ENCODE data around the gene PRSS3.
"Not testable (repeated sequence)": the region's sequence is repeated elsewhere in the genome, so short reads cannot be mapped to it uniquely, and the experiment has no call there.

The PRSS3 gene

DNA sequence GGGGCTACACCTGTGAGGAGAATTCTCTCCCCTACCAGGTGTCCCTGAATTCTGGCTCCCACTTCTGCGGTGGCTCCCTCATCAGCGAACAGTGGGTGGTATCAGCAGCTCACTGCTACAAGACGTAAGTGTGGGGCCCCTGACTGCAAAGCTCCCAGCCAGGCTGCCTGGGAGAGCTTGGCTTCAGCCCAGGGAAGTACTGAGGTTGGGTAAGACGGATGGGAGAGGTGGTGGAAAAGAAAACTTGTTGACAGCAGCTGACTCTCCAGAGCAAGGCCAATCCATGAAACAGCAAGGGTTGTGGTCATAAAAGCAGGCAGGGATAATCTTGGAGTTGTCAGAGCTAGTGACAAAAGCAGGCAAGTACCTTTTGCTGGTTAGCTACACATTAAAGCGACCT is 1.3 kb downstream of the PRSS3 start:
- not testable (repeated sequence) for H3K27ac ChIP-seq (replicated peaks; ENCODE audit: low read length); H2BK15ac ChIP-seq (ENCODE audit: low read length); H3K9ac ChIP-seq (ENCODE audit: low read depth, low read length, poor library complexity); H2BK5ac ChIP-seq (ENCODE audit: low read length); H3K79me1 ChIP-seq (ENCODE audit: low read depth, low read length); H3K4ac ChIP-seq (ENCODE audit: low read length); DNase-seq (ENCODE audit: low spot score); H3K9me3 ChIP-seq (replicated peaks in 1 of 2; ENCODE audit: control insufficient read depth in 2 of 2, insufficient read depth in 1 of 2, low read depth in 1 of 2, low read length in 2 of 2); H3K4me2 ChIP-seq (ENCODE audit: insufficient read depth, low read length, poor library complexity, severe bottlenecking); H4K8ac ChIP-seq (ENCODE audit: low read depth, low read length); H2AK5ac ChIP-seq (ENCODE audit: low read depth, low read length); H3K4me3 ChIP-seq (ENCODE audit: low read length in 2 of 2); H3K23ac ChIP-seq (ENCODE audit: low read depth, low read length, poor library complexity); H2BK12ac ChIP-seq (ENCODE audit: low read length); H3K27me3 ChIP-seq (ENCODE audit: control insufficient read depth in 3 of 3, insufficient read depth in 3 of 3, low read depth in 1 of 3, low read length in 3 of 3); H3K36me3 ChIP-seq (replicated peaks in 1 of 2; ENCODE audit: control insufficient read depth in 2 of 2, insufficient read depth in 2 of 2, low read length in 2 of 2); H3K14ac ChIP-seq (ENCODE audit: low read length); H3K4me1 ChIP-seq (ENCODE audit: control insufficient read depth in 2 of 2, insufficient read depth in 1 of 2, low read depth in 1 of 2, low read length in 2 of 2); H3K18ac ChIP-seq (ENCODE audit: low read length); H4K91ac ChIP-seq (ENCODE audit: low read depth, low read length, poor library complexity); H2BK120ac ChIP-seq (ENCODE audit: low read depth, low read length); H2AFZ ChIP-seq (ENCODE audit: low read length)
- no CpG with 5 or more reads among the region's 5 CpGs for WGBS, 2 donors (ENCODE audit: extremely low coverage in 2 of 2, insufficient read length in 2 of 2, insufficient replicate concordance in 1 of 2)

DNA sequence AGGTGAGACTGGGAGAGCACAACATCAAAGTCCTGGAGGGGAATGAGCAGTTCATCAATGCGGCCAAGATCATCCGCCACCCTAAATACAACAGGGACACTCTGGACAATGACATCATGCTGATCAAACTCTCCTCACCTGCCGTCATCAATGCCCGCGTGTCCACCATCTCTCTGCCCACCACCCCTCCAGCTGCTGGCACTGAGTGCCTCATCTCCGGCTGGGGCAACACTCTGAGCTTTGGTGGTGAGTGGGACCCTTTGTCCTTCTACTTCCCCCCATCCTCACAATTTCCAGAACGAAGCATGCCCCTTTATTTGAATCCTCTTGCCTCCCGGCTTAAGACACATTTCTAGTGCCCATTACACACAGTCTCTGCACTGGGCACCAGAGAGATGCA is 2.5 kb downstream of the PRSS3 start:
- Histone ChIP-seq H2BK12ac (ENCODE audit: low read length) (no peak overlapping the region), H3K9ac (ENCODE audit: low read depth, low read length, poor library complexity) (no peak overlapping the region), H3K4me3 (ENCODE audit: low read length in 2 of 2) (no peak overlapping the region), H2BK15ac (ENCODE audit: low read length) (no peak overlapping the region), H2BK5ac (ENCODE audit: low read length) (no peak overlapping the region), H4K8ac (ENCODE audit: low read depth, low read length) (no peak overlapping the region), H4K91ac (ENCODE audit: low read depth, low read length, poor library complexity) (no peak overlapping the region), H2AFZ (ENCODE audit: low read length) (no peak overlapping the region), H3K18ac (ENCODE audit: low read length) (no peak overlapping the region), H3K27me3 (ENCODE audit: control insufficient read depth in 3 of 3, insufficient read depth in 3 of 3, low read depth in 1 of 3, low read length in 3 of 3) (peaks cover 0 to 5% (median 0%) of the 10 kb centered on the region in 3 experiments), H3K36me3 (replicated peaks in 1 of 2; ENCODE audit: control insufficient read depth in 2 of 2, insufficient read depth in 2 of 2, low read length in 2 of 2) (no peaks in the 10 kb centered on the region), H3K23ac (ENCODE audit: low read depth, low read length, poor library complexity) (no peak overlapping the region), H2BK120ac (ENCODE audit: low read depth, low read length) (no peak overlapping the region), H3K9me3 (replicated peaks in 1 of 2; ENCODE audit: control insufficient read depth in 2 of 2, insufficient read depth in 1 of 2, low read depth in 1 of 2, low read length in 2 of 2) (peaks cover 0 to 9% of the 10 kb centered on the region in 2 donors), H3K4me2 (ENCODE audit: insufficient read depth, low read length, poor library complexity, severe bottlenecking) (no peak overlapping the region), H3K4me1 (ENCODE audit: control insufficient read depth in 2 of 2, insufficient read depth in 1 of 2, low read depth in 1 of 2, low read length in 2 of 2) (no peaks in the 10 kb centered on the region), H3K14ac (ENCODE audit: low read length) (no peak overlapping the region), H3K4ac (ENCODE audit: low read length) (no peak overlapping the region), H2AK5ac (ENCODE audit: low read depth, low read length) (no peak overlapping the region), H3K27ac (replicated peaks; ENCODE audit: low read length) (no peak overlapping the region), H3K79me1 (ENCODE audit: low read depth, low read length) (no peaks in the 10 kb centered on the region)
- no peak for DNase-seq (ENCODE audit: low spot score)
- no CpG with 5 or more reads among the region's 8 CpGs for WGBS, 2 donors (ENCODE audit: extremely low coverage in 2 of 2, insufficient read length in 2 of 2, insufficient replicate concordance in 1 of 2)

DNA sequence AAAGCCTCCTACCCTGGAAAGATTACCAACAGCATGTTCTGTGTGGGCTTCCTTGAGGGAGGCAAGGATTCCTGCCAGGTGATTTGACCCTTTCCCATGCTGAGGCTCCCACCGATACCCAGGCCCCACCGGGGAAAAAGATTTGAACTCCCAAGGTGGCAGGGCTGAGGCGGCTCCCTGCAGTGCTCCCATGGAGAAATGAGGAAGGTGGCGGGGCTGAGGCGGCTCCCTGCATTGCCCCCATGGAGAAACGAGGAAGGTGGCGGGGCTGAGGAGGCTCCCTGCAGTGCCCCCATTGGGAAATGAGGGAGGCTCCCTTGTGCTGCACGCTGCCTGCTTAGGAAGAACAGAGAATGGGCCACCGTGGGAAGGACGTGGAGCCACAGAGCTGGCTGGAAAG is 3.2 kb downstream of the PRSS3 start:
- WGBS, 2 donors (ENCODE audit: extremely low coverage in 2 of 2, insufficient read length in 2 of 2, insufficient replicate concordance in 1 of 2) = no CpG with 5 or more reads among the region's 10 CpGs
- DNase-seq (ENCODE audit: low spot score) = no peak
- no peak overlapping the region for H3K23ac ChIP-seq (ENCODE audit: low read depth, low read length, poor library complexity)

DNA sequence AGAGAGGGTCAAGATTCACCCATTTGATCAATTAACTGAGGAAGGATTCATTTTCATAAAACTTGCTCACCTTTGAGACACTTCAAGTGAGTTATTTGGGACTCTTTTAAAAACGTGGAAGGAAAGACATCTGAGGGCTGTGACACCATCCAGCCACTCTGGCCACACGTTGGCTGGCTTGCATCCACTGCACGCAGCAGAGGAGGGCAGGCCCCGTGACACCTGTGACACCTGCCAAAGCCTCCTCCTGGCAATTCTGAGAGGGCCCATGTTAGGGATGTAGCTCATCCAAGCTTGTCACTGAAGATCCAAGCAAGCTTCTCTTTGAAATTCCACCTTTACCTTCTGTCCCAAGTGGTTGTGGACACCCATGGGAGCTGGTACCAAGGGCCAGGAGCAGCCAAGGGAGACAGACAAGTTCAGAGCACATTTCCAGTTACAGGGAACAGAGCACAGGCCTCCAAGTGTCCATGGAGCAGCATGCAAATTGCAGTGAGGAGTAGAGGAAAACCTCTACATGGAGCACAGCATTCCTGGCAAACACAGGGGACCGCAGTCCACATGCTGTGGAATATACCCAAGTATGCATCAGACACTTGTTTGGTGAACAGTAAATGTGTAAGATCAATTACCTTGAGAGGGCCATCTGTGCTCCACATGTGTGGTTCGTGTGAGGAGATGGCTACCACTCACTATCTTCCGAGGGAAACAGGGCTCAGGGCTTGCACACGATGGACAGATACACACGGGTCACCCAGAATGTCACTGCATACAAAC is 4.8 kb downstream of the PRSS3 start:
- H3K23ac ChIP-seq (ENCODE audit: low read depth, low read length, poor library complexity) = no peak overlapping the region
- H3K27me3 ChIP-seq (ENCODE audit: control insufficient read depth in 3 of 3, insufficient read depth in 3 of 3, low read depth in 1 of 3, low read length in 3 of 3) = peaks cover 0 to 5% (median 0%) of the 10 kb centered on the region in 3 experiments
- H3K9ac ChIP-seq (ENCODE audit: low read depth, low read length, poor library complexity) = no peak overlapping the region
- H2BK120ac ChIP-seq (ENCODE audit: low read depth, low read length) = no peak overlapping the region
- peaks cover 0 to 9% of the 10 kb centered on the region in 2 donors for H3K9me3 ChIP-seq (replicated peaks in 1 of 2; ENCODE audit: control insufficient read depth in 2 of 2, insufficient read depth in 1 of 2, low read depth in 1 of 2, low read length in 2 of 2)
- H3K79me1 ChIP-seq (ENCODE audit: low read depth, low read length) = no peaks in the 10 kb centered on the region
- H3K36me3 ChIP-seq (replicated peaks in 1 of 2; ENCODE audit: control insufficient read depth in 2 of 2, insufficient read depth in 2 of 2, low read length in 2 of 2) = no peaks in the 10 kb centered on the region
- no peak overlapping the region for H2BK12ac ChIP-seq (ENCODE audit: low read length)
- H2AFZ ChIP-seq (ENCODE audit: low read length) = no peak overlapping the region
- no peak overlapping the region for H3K4ac ChIP-seq (ENCODE audit: low read length)
- no peak overlapping the region for H3K4me3 ChIP-seq (ENCODE audit: low read length in 2 of 2)
- H3K18ac ChIP-seq (ENCODE audit: low read length) = no peak overlapping the region
- no peak overlapping the region for H4K91ac ChIP-seq (ENCODE audit: low read depth, low read length, poor library complexity)
- no CpG with 5 or more reads among the region's 9 CpGs for WGBS, 2 donors (ENCODE audit: extremely low coverage in 2 of 2, insufficient read length in 2 of 2, insufficient replicate concordance in 1 of 2)
- no peak overlapping the region for H3K27ac ChIP-seq (replicated peaks; ENCODE audit: low read length)
- no peaks in the 10 kb centered on the region for H3K4me1 ChIP-seq (ENCODE audit: control insufficient read depth in 2 of 2, insufficient read depth in 1 of 2, low read depth in 1 of 2, low read length in 2 of 2)
- H2BK5ac ChIP-seq (ENCODE audit: low read length) = no peak overlapping the region
- H2BK15ac ChIP-seq (ENCODE audit: low read length) = no peak overlapping the region
- no peak overlapping the region for H3K4me2 ChIP-seq (ENCODE audit: insufficient read depth, low read length, poor library complexity, severe bottlenecking)
- H2AK5ac ChIP-seq (ENCODE audit: low read depth, low read length) = no peak overlapping the region
- no peak for DNase-seq (ENCODE audit: low spot score)
- H4K8ac ChIP-seq (ENCODE audit: low read depth, low read length) = no peak overlapping the region
- no peak overlapping the region for H3K14ac ChIP-seq (ENCODE audit: low read length)

More for the DNA sequence above, 3.2 kb downstream of the PRSS3 start:
- Histone ChIP-seq H3K79me1 (ENCODE audit: low read depth, low read length) (no peaks in the 10 kb centered on the region), H3K4ac (ENCODE audit: low read length) (no peak overlapping the region), H3K4me3 (ENCODE audit: low read length in 2 of 2) (no peak overlapping the region), H2BK15ac (ENCODE audit: low read length) (no peak overlapping the region), H2AK5ac (ENCODE audit: low read depth, low read length) (no peak overlapping the region), H3K27ac (replicated peaks; ENCODE audit: low read length) (no peak overlapping the region), H3K4me1 (ENCODE audit: control insufficient read depth in 2 of 2, insufficient read depth in 1 of 2, low read depth in 1 of 2, low read length in 2 of 2) (no peaks in the 10 kb centered on the region), H3K18ac (ENCODE audit: low read length) (no peak overlapping the region), H2BK120ac (ENCODE audit: low read depth, low read length) (no peak overlapping the region), H3K27me3 (ENCODE audit: control insufficient read depth in 3 of 3, insufficient read depth in 3 of 3, low read depth in 1 of 3, low read length in 3 of 3) (peaks cover 0 to 5% (median 0%) of the 10 kb centered on the region in 3 experiments), H3K4me2 (ENCODE audit: insufficient read depth, low read length, poor library complexity, severe bottlenecking) (no peak overlapping the region), H3K9ac (ENCODE audit: low read depth, low read length, poor library complexity) (no peak overlapping the region), H4K8ac (ENCODE audit: low read depth, low read length) (no peak overlapping the region), H3K14ac (ENCODE audit: low read length) (no peak overlapping the region), H3K36me3 (replicated peaks in 1 of 2; ENCODE audit: control insufficient read depth in 2 of 2, insufficient read depth in 2 of 2, low read length in 2 of 2) (no peaks in the 10 kb centered on the region), H4K91ac (ENCODE audit: low read depth, low read length, poor library complexity) (no peak overlapping the region), H3K9me3 (replicated peaks in 1 of 2; ENCODE audit: control insufficient read depth in 2 of 2, insufficient read depth in 1 of 2, low read depth in 1 of 2, low read length in 2 of 2) (peaks cover 0 to 9% of the 10 kb centered on the region in 2 donors), H2BK12ac (ENCODE audit: low read length) (no peak overlapping the region), H2BK5ac (ENCODE audit: low read length) (no peak overlapping the region), H2AFZ (ENCODE audit: low read length) (no peak overlapping the region)

Measured in neuronal stem cell (in vitro differentiated cells).